Measurements from ENCODE around the gene DAB2. TPM values are rescaled to one million over a fixed set of nuclear protein-coding genes. Genes with fewer than 3 reads are reported as not detected.

DAB2 gene
- total RNA-seq, 1 experiment from 2014 or later, result 135 TPM

DNA sequence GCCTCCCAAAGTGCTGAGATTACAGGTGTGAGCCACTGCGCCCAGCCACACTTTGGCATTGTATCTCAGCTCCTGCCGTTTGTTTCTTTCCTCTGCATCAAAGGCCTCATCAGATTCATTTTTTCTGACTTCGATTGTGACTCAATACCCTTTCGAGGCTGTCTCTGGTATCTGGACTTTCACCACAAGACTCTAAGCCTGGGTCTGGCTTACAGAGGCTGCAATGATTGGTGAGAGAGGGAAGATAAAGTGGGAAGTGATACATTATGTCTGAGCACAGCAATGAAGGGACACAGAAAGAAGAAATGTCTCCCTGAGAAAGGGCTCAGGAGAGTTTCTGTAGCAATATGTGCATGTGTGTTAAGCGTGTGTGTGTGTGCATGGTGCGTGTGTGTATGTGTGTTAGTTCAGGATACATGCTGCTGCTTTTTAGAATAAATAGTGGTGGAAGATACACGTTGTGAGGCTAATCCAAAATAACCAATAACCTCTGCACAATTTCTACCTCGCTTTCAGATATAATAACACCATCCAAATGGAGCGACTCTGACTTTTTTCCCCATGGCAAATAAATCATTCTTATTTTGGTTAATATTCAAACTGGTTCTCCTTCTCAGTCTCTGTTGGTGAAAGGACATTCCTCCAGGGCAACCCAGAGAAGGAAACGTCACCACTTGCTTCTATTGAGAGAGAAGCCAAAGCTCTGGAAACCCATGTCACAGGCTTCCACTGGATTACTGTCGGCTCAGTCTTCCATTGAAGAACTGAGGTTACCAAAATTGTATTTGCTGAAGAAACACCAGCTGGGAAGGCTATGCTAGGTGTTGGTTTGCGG, 8.1 kb upstream of the DAB2 start:
- ChIA-PET CTCF (no interaction called here), POLR2A (no interaction called here)
- Histone ChIP-seq H3K27me3 (replicated peaks; ENCODE audit: control insufficient read depth, insufficient read depth, low read length) (no peaks in the 10 kb centered on the region), H3K4me1 (peaks cover 71% of the 10 kb centered on the region), H3K9me3 (no peaks in the 10 kb centered on the region), H3K36me3 (ENCODE audit: control insufficient read depth, insufficient read depth, low read length) (no peaks in the 10 kb centered on the region), H3K4me3 (ENCODE audit: low read depth, low read length) (no peak overlapping the region)
- TF ChIP-seq, protein P1, sequence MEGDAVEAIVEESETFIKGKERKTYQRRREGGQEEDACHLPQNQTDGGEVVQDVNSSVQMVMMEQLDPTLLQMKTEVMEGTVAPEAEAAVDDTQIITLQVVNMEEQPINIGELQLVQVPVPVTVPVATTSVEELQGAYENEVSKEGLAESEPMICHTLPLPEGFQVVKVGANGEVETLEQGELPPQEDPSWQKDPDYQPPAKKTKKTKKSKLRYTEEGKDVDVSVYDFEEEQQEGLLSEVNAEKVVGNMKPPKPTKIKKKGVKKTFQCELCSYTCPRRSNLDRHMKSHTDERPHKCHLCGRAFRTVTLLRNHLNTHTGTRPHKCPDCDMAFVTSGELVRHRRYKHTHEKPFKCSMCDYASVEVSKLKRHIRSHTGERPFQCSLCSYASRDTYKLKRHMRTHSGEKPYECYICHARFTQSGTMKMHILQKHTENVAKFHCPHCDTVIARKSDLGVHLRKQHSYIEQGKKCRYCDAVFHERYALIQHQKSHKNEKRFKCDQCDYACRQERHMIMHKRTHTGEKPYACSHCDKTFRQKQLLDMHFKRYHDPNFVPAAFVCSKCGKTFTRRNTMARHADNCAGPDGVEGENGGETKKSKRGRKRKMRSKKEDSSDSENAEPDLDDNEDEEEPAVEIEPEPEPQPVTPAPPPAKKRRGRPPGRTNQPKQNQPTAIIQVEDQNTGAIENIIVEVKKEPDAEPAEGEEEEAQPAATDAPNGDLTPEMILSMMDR (IDR thresholded peaks at IDR 0.05; ENCODE audit: insufficient read depth in 1 of 2, low read depth in 1 of 2, low read length in 1 of 2, severe bottlenecking in 1 of 2, unreplicated experiment in 1 of 2), result no peak
- intact Hi-C loops (cut with micrococcal nuclease; ENCODE audit: unreplicated experiment), result no loop called here
- H3K36me3 Mint-ChIP-seq (ENCODE audit: insufficient read depth, unreplicated experiment), result no peaks in the 10 kb centered on the region
- peak overlapping the region; percentile 29 for H3K27ac Mint-ChIP-seq (ENCODE audit: unreplicated experiment)
- no peaks in the 10 kb centered on the region for H3K27me3 Mint-ChIP-seq (ENCODE audit: insufficient read depth, unreplicated experiment)
- H3K9me3 Mint-ChIP-seq (ENCODE audit: unreplicated experiment), result no peaks in the 10 kb centered on the region
- BruUV-seq (replicated peaks), result no TSS peak
- H3K4me3 Mint-ChIP-seq (ENCODE audit: unreplicated experiment), result no peak overlapping the region
- DNase-seq, result no peak
- peaks cover 15% of the 10 kb centered on the region for H3K4me1 Mint-ChIP-seq (ENCODE audit: low read depth, unreplicated experiment)

DNA sequence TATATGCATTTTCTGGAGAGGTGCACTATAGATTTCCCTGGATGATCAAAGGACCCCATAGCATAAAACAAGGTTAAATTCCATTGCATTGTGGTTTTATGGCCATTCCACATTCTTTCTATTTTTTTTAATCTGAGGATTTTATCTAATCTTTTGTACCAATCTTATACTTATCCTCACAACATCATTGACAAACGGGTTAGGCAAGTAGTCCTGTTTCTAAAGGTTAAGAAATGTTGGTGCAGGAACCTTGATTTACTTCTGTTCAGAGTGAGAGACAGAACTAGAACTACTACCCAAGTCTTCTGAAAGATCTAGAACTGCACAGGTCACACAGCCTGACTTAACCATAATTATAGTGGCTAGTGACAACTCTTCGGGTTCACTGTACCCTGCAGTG, 5.7 kb upstream of the DAB2 start:
- Mint-ChIP-seq H3K27ac (ENCODE audit: unreplicated experiment) (peak overlapping the region; percentile 56), H3K4me3 (ENCODE audit: unreplicated experiment) (peak overlapping the region; percentile 25), H3K27me3 (ENCODE audit: insufficient read depth, unreplicated experiment) (no peaks in the 10 kb centered on the region), H3K9me3 (ENCODE audit: unreplicated experiment) (no peaks in the 10 kb centered on the region), H3K4me1 (ENCODE audit: low read depth, unreplicated experiment) (peaks cover 23% of the 10 kb centered on the region), H3K36me3 (ENCODE audit: insufficient read depth, unreplicated experiment) (no peaks in the 10 kb centered on the region)
- no TSS peak for BruUV-seq (replicated peaks)
- no peak for DNase-seq
- Histone ChIP-seq H3K4me3 (ENCODE audit: low read depth, low read length) (no peak overlapping the region), H3K9me3 (no peaks in the 10 kb centered on the region), H3K36me3 (ENCODE audit: control insufficient read depth, insufficient read depth, low read length) (no peaks in the 10 kb centered on the region), H3K27me3 (replicated peaks; ENCODE audit: control insufficient read depth, insufficient read depth, low read length) (no peaks in the 10 kb centered on the region), H3K4me1 (peaks cover 84% of the 10 kb centered on the region)
- ChIA-PET POLR2A (no interaction called here), CTCF (no interaction called here)
- intact Hi-C loops (cut with micrococcal nuclease; ENCODE audit: unreplicated experiment), result no loop called here
- TF ChIP-seq, protein P1 (IDR thresholded peaks at IDR 0.05; ENCODE audit: insufficient read depth in 1 of 2, low read depth in 1 of 2, low read length in 1 of 2, severe bottlenecking in 1 of 2, unreplicated experiment in 1 of 2), result no peak

DNA sequence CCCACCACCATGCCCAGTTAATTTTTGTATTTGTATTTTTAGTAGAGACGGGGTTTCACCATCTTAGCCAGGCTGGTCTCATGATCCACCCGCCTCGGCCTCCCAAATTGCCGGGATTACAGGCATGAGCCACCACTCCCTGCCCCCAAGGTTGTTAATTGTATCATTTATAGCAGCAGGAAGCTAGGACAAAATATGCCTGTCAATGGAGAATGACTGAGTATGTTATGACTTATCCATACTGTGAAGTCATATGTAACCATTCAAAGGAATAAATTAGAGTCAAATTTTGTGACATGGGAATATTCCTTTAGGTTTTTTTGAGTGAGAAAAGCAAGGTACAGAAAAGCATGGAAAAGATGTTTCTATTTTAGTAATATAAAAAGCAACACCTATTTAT, 3.9 kb upstream of the DAB2 start:
- ChIA-PET POLR2A (no interaction called here), CTCF (no interaction called here)
- no peaks in the 10 kb centered on the region for H3K27me3 ChIP-seq (replicated peaks; ENCODE audit: control insufficient read depth, insufficient read depth, low read length)
- peak overlapping the region; percentile 20 for H3K27ac Mint-ChIP-seq (ENCODE audit: unreplicated experiment)
- TF ChIP-seq, protein P1 (IDR thresholded peaks at IDR 0.05; ENCODE audit: insufficient read depth in 1 of 2, low read depth in 1 of 2, low read length in 1 of 2, severe bottlenecking in 1 of 2, unreplicated experiment in 1 of 2), result no peak
- no peak overlapping the region for H3K4me3 Mint-ChIP-seq (ENCODE audit: unreplicated experiment)
- no peaks in the 10 kb centered on the region for H3K9me3 Mint-ChIP-seq (ENCODE audit: unreplicated experiment)
- H3K36me3 Mint-ChIP-seq (ENCODE audit: insufficient read depth, unreplicated experiment), result peaks cover 8% of the 10 kb centered on the region
- H3K4me3 ChIP-seq (ENCODE audit: low read depth, low read length), result no peak overlapping the region
- intact Hi-C loops (cut with micrococcal nuclease; ENCODE audit: unreplicated experiment), result no loop called here
- no TSS peak for BruUV-seq (replicated peaks)
- no peaks in the 10 kb centered on the region for H3K36me3 ChIP-seq (ENCODE audit: control insufficient read depth, insufficient read depth, low read length)
- peaks cover 23% of the 10 kb centered on the region for H3K4me1 Mint-ChIP-seq (ENCODE audit: low read depth, unreplicated experiment)
- H3K4me1 ChIP-seq, result peaks cover 82% of the 10 kb centered on the region
- no peaks in the 10 kb centered on the region for H3K9me3 ChIP-seq
- DNase-seq, result no peak
- no peaks in the 10 kb centered on the region for H3K27me3 Mint-ChIP-seq (ENCODE audit: insufficient read depth, unreplicated experiment)
